ENCODE measurements around the gene CDK17.
"Not testable (repeated sequence)": the region's sequence is repeated elsewhere in the genome, so short reads cannot be mapped to it uniquely, and the experiment has no call there.

The CDK17 gene

DNA sequence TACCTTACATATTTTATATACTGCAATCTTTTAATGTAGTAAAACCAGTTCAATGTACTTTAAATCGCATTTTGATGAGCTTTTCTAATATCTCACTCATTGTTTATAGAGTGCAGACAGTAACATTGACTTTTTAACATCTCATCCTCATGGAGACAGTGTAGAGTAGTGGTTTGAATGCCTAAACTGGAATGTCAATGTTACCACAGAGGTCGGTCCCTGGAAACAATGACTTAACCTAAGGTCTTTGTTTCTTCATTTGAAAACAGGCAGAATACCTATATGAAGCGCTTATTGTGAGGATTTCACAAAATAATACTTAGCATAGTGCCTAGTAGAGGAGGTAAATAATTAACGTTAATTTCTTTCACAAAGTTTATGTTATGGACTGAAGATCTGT is 5.0 kb downstream of the CDK17 start:
- no peak for DNase-seq (ENCODE audit: low read depth in 2 of 3, low spot score in 1 of 3)

DNA sequence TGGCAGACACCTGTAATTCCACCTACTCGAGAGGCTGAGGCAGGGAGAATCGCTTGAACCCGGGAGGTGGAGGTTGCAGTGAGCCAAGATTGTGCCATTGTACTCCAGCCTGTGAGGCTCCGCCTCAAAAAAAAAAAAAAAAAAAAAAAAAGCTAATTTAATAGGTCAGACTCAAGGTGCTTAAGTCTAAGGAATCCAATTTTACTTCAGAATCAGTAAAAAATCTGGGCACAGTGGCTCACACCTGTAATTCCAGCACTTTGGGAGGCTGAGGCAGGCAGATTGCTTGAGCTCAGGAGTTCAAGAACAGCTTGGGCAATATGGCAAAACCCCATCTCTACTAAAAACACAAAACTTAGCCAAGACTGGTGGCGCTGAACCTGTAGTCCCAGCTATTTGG is 7.0 kb downstream of the CDK17 start:
- not testable (repeated sequence) for DNase-seq (ENCODE audit: low read depth in 2 of 3, low spot score in 1 of 3)

DNA sequence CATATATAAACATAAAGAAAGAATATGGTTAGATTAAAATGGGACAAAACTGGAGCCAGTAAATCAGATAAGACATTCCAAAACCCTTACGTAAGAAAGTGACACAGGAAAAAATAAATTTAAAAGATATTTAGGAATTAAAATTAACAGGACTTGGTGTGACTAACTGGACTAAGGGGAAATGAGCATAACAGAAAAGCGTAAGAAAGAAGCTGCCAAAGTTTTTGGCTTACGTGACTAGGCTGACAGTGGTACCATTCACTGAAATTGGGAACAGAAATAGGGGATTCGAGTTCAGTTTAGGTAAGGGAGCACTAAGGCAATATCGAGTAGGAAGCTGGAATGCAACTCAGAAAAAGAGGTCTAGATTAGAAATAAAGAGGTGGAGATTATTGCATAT is 7.8 kb downstream of the CDK17 start:
- DNase-seq (ENCODE audit: low read depth in 2 of 3, low spot score in 1 of 3): no peak

DNA sequence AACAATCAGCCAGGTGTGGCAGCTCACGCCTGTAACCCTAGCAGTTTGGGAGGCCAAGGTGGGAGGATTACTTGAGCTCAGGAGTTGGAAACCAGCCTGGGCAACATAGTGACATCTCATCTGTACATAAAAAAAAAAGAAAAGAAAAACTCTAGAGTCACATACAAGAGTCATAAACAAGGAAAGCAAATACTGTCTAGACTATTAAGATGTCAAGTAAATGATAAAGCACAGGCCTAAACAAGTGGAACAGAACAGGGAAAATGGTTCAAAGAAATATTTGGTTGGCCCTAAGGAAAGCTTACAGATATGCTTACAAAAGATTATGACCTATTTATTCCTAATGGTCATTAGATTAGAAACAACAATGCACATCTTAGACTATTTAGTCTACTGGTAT is 12.3 kb downstream of the CDK17 start:
- DNase-seq (ENCODE audit: low read depth in 2 of 3, low spot score in 1 of 3): no peak

DNA sequence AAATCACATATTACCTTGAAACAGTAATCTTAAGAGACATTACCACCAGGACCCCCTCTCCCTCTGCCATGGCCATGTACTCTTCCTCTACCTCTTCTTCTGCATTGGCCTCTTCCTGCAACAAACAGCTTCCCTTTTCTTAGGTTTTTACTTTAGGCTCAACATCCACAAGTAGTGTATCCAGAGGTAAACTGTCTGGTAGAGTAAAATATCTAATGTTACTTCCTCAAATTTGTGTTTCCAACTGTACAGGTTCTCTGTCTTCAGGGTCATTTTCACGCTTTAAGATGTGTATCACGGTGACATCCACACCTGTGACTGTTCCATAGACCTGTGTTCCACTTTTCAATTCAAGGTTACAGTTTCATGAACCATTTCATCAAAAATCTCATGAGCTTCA is 13.4 kb downstream of the CDK17 start:
- no peak for DNase-seq (ENCODE audit: low read depth in 2 of 3, low spot score in 1 of 3)

DNA sequence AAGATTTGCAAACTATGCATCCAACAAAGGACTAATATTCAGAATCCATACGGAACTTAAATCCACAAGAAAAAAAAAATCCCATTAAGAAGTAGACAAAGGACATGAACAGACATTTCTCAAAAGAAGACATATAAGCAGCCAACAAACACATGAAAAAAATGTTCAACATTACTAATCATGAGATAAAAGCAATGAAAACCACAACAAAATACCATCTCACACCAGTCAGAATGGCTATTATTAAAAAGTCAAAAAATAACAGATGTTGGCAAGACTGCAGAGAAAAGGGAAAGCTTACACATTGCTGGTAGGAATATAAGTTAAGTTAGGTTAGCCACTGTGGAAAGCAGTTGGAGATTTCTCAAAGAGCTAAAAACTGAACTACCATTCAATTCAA is 16.2 kb downstream of the CDK17 start:
- DNase-seq (ENCODE audit: low read depth in 2 of 3, low spot score in 1 of 3): no peak

DNA sequence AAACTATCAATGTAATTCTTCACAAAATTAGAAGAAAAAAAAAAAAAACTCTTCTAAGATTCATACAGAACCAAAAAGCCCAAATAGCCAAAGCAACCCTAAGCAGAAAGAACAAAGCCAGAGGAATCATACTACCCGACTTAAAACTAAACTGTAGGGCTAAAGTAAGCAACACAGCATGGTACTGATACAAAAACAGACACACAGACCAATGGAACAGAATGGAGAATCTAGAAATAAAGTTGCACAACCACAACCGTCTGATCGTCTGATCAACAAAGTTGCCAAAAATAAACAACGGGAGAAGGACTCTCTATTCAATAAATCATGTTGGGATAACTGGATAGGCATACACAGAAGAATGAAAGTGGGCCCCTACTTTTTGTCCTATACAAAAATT is 16.9 kb downstream of the CDK17 start:
- DNase-seq (ENCODE audit: low read depth in 2 of 3, low spot score in 1 of 3): no peak

DNA sequence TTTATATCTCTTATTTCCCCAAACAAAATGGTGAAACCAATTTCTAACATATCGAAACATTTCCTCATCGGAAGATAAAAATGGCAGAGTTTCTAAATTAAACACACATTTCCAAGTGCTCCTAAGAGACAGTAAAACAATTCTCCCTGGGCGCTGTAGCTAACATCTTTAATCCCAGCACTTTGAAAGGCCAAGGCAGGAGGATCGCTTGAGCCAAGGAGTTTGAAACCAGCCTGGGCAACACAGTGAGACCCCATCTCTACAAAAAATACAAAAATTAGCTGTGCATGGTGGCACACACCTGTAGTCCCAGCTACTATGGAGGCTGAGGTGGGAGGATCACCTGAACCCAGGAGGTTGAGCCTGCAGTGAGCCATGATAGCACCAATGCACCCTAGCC is 20.5 kb downstream of the CDK17 start:
- DNase-seq (ENCODE audit: low read depth in 2 of 3, low spot score in 1 of 3): not testable (repeated sequence)

DNA sequence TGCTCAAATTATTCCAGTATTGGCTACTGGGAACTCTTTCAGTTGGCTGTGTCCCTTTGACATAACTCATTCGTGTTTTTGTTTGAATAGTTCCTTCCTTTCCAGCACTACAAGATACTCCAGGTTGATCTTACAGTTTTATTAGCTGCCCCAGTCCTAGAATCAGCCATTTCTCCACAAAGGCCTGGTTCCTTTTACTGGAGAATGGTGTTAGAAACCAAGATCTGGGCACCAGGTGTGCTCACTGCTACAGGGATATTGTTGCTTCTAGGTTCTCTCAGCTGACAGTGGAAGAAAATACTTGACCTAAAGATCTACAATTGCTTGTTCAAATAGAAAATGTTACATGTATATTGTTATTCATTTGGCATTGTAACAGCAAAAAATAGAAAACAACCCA is 21.9 kb downstream of the CDK17 start:
- no peak for DNase-seq (ENCODE audit: low read depth in 2 of 3, low spot score in 1 of 3)

DNA sequence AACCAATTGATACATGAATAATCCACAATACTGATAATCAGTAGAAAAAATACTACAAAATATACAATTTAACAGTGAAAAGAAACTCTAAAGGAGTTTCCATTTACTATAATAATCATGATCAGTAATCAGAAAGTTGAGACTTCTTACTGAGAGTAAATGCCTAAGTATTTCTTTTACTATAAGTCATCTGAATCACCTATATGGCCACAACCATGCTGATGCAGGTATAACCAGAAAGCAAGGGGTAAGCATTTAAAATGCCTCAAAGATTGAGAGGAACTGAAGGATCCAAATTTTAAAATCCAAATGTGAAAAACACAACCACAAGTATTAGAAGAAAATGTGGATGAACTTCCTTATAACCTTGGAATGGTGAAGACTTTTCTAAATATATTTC is 23.4 kb downstream of the CDK17 start:
- no peak for DNase-seq (ENCODE audit: low read depth in 2 of 3, low spot score in 1 of 3)

DNA sequence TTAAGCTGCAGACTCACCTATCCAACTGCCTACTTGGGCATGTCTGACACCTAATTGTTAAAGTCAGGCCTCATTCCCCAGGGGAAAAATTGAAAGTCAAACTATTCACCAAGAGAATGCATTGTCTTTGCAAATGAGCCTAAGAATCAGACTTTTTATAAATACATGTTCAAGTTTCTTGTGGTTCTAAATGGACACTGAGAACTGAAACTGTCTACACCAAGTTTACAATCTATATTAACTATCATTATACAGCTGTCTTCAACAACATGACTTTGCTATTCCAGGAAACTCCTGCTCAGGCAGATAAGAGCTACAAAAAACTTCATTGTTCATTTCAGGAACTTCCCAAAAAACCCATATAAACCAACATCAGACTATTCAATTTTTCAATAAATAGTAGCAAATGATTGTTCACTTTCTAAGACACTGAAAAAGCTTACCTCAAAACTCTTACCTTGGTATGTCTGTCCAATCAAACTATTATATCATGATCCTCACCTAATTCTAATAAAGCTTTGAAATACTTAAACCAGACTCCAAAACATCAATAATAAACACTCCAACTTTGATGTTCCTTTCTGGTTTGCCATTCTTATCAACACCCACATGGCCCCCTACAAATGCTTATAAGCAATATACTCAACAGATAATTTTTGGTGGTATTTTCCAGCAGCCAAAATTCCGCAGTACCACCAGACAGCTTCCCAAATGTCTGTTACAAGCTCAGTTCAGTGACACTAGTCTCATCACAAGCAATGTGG is 24.2 kb downstream of the CDK17 start:
- no peak for DNase-seq (ENCODE audit: low read depth in 2 of 3, low spot score in 1 of 3)

DNA sequence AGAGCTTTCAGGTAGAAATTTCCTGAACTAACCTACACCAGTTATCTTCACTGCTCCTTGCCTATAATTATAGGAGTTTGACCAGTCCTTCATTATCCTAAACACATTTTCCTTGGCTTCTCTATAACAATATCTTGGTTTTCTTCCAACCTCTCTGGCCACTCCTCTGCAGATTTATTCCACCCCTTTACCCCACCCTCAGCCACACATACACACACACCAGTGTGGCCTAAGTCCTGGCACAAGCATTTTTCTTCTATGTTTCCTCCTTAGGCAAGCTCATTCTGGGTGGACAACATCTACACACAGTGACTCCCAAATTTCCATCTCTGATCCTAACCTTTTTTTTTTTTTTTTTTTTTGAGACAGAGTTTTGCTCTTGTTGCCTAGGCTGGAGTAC is 25.1 kb downstream of the CDK17 start:
- no peak for DNase-seq (ENCODE audit: low read depth in 2 of 3, low spot score in 1 of 3)

DNA sequence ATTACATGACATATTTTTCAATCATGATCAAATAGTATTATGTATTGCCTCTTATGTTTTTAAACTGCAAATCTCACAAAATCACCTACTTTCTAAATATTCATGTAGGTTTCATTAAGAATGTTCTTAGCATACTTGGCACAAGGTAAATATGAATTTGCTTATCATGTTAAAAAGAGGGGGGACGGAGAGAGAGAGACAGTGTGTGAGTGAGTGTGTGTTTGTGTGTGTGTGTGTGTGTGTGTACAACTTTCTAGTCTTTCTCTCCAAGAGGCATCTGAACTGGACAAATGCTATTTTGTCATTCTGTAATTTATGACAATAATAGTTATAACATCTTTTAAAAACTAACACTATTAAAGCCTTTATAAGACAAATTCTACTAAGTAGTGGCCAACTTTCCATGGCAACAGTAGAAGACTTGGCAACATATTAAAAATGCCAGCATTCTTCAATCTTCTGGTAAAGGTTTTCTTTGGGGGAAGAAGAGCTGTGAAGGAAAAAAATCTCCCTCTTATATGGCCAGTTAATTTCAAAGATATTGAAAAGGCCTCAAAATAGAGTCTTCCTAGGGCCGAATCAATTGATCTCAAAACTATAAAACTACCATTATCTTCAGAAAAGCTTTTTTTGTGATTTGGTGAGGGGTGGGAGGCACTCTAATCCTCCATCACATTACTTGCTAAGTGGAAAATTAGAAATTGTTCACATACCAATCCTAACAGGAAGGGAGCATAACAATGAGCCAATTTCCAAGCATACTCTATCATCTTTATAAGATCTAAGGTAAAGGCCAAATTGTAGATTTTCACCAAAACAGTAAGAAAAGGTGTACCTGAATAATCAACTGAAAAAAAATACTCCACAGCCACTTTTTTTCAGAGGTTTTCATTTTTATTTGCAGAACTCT is 28.2 kb downstream of the CDK17 start:
- DNase-seq (ENCODE audit: low read depth in 2 of 3, low spot score in 1 of 3): no peak

DNA sequence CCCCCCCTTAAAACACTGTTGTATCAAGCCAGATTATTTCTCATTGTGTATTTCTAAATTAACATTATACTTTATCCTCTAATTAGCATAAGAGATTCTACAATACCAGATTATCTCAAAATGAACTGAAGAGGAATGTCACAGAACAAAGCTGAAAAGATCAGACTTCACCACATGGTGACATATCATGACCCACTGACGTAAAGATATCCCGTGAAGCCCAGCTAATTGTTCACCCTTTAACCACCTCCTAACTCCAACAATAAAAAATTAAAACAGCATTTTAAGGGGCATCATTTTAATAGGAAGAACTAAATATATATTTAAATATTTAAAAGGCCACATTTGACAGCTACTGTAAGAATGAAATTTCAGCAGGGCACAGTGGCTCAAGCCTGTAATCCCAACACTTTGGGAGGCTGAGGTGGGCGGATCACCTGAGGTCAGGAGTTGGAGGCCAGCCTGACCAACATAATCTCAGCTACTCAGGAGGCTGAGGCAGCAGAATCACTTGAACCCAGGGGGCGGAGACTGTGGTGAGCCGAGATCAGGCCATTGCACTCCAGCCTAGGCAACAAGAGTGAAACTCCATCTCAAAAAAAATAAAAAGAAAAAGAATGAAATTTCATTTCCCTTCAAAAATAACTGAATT is 29.0 kb downstream of the CDK17 start:
- DNase-seq (ENCODE audit: low read depth in 2 of 3, low spot score in 1 of 3): no peak

DNA sequence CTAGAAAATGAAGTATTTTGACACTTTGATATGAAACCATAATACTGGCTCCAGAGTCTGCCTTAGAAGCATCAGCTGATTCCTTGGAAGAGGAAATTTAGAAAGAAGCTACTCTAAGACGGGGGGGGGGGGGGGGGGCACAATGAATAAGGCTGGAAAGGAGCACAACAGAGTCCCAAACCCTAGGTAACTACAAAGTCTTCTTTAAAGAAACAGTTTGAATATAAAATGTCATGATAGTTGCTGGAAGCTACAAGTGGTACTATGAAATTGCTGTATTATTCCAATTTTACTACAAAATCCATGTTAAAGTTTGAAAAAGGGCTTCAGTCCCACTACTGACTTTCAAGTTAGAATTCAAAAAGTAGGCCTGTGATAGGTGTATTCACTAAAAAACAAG is 31.6 kb downstream of the CDK17 start:
- no peak for DNase-seq (ENCODE audit: low read depth in 2 of 3, low spot score in 1 of 3)

DNA sequence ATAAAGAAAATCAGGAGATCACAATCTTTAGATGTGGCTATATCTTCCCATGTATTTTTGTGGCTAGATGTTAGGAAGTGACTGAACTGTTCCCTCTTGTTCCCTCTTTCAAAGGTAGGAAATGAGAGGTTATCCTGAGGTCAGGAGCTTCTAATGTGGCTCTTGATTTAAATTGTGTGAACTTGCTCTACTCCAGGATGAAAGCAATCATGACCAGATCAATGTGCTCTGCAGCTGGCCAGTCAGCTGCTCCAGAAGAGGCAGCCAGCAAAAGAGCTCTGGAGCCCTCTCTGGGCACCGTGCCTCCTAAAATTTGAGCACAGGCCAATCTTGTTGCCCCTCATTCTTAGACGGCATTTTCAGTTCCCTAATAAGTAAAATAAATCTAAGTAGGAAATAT is 32.0 kb downstream of the CDK17 start:
- DNase-seq (ENCODE audit: low read depth in 2 of 3, low spot score in 1 of 3): no peak

DNA sequence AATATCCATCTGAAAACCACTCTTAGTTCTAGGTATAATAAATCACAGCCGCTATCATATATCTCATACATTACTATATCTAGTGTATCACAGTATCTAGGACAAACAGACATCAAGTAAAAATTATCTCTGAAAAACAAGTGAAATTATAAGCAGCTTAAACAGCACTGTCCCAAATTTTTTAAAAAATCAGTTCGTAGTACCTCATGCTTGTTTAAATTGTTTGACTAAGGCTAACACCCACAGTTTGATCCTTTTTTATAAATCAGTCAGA is 33.9 kb downstream of the CDK17 start:
- no peak for DNase-seq (ENCODE audit: low read depth in 2 of 3, low spot score in 1 of 3)

DNA sequence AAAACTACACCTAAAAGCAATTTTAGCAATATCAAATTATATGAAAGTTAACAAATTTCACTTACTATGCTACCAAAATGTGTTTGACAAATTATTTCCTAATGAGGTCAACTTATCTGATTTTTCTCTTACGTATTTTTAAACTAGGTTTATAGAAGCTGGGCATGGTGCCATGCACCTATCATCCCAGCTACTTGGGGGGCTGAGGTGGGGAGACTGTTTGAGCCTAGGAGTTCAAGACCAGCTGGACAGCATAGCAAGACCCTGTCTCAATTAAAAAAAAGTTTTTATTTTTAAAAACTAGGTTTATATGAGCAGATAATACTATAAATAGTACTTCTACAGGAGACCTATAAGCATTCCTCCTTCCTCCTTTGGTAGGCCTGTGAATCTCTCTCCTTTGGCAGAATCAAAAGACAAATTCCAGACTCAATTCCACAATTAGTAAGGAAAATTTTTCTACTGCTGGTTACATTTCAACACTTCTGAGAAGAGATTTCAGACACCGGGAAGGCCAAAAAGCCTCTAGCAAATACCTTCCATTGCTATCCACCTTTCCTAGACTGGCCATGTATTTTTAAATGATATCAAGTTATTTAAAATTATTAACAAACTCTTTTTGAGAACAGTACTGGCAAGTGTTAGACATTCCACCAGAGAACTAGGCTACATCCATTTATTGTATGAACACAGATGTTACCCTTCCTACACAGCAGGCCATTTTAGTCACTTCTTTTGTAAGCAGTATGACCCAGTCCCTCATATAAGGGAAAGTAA is 34.4 kb downstream of the CDK17 start:
- DNase-seq (ENCODE audit: low read depth in 2 of 3, low spot score in 1 of 3): no peak

DNA sequence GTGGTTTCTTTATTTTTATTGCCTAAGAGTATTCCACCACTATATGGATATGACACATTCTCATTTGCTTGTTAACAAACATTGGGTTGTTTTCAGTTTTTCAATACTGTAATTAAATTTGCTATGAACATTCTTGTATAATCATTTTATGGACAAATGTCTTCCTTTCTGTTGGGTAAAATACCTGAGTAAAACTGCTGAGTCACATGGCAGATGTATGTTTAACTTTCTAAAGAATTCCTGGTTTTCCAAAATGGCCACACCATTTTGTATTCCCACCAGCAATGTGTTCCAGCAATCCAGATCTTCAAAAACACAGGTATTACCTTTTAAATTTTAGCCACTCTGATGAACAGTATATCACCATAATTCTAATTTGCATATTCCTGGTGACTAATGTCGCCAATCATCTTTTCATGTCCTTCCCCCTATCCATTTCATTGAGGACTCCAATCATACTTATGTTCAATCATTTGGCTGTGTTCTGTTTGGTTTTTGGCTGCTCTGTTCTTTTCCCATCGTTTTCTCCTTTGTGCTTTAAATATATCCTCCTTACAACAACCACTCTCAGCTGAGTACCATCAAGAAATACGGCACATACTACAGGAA is 36.0 kb downstream of the CDK17 start:
- DNase-seq (ENCODE audit: low read depth in 2 of 3, low spot score in 1 of 3): no peak

DNA sequence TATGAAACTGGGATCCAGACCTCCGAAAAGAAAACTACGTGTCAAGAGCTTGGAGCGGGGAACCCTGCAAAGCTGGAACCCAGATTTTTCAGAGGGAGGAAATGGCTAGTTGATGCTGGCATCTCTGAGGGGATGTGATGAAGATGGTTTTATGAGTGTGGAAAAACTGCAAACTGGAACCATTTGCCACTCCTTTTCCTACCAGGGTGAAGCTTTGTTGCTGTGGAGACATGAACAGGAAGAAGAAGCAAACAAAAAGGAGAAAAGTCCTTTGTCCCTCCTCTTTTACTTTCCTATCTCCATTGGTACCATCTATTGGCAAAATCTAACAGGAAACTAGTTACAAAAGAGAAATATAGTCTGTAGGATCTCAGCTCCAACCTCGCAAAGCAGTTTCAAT is 39.2 kb downstream of the CDK17 start:
- no peak for DNase-seq (ENCODE audit: low read depth in 2 of 3, low spot score in 1 of 3)

DNA sequence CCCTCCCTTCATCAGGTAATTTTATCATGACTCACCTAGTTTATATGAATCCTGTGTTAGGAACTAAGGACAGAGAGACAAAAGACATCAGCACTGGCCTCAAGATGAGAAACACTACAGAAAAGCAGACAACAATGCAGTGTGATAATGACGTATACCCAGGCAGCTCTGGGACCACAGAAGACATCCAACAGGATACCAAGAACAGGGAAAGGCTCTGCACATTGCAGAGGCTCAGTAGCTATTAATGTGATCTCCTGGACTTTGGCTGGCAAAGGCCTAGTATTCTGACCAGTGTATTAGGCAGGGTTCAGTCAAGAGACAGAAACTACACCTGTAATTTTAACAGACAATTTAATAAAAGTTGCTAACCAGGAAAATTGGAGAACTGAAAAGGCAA is 39.7 kb downstream of the CDK17 start:
- DNase-seq (ENCODE audit: low read depth in 2 of 3, low spot score in 1 of 3): no peak

All from stimulated activated CD4-positive, alpha-beta T cell treated with anti-CD3 and anti-CD28 coated beads, Interleukin-12 subunit alpha, Interleukin-12 subunit beta, amount 100 ng/mL, for 48 hours (primary cell).